ENCODE results near the gene GPM6B.

Gene GPM6B

DNA sequence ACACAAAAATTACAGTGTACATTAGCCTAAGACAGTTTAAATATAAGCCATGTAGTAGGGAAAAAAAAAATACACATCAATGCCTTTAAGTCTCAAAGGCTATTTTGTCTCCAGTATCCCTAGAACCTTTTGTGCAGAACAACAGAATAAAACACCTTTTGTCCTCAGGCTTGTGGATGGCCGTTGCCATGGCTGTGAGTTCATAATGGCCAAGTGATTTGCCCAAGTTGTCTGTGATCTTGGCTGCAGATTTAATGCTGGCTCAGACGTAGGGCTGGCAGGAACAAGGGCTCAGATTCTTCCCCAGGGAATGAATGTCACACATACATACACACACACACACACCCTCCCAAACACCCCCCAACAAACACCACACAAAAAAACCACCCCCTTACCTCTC lies 25.3 kb downstream of the GPM6B start:
- H3K4me3 ChIP-seq (ENCODE audit: control insufficient read depth, low read depth, low read length): no peak overlapping the region
- TF ChIP-seq, protein P1, sequence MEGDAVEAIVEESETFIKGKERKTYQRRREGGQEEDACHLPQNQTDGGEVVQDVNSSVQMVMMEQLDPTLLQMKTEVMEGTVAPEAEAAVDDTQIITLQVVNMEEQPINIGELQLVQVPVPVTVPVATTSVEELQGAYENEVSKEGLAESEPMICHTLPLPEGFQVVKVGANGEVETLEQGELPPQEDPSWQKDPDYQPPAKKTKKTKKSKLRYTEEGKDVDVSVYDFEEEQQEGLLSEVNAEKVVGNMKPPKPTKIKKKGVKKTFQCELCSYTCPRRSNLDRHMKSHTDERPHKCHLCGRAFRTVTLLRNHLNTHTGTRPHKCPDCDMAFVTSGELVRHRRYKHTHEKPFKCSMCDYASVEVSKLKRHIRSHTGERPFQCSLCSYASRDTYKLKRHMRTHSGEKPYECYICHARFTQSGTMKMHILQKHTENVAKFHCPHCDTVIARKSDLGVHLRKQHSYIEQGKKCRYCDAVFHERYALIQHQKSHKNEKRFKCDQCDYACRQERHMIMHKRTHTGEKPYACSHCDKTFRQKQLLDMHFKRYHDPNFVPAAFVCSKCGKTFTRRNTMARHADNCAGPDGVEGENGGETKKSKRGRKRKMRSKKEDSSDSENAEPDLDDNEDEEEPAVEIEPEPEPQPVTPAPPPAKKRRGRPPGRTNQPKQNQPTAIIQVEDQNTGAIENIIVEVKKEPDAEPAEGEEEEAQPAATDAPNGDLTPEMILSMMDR (conservative IDR thresholded peaks at IDR 0.05; ENCODE audit: control insufficient read depth, insufficient read depth, low read depth, low read length): no peak
- DNase-seq (ENCODE audit: low read depth): peak; percentile 38

DNA sequence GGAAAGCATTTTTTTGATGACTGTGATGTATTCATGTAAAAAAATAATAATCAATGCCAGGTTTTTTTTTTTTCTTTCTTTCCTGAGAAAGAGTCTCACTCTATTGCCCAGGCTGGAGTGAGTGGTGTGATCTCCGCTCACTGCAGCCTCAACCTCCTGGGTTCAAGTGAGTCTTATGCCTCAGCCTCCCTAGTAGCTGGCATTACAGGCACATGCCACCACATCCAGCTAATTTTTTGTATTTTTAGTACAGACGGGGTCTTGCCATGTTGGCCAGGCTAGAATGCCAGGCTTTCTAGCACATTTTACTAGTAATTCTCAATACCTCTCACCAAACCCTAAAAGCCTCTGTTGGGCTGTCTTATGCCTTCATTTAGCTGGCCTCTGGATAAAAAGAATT lies 25.7 kb downstream of the GPM6B start:
- TF ChIP-seq, protein P1 (conservative IDR thresholded peaks at IDR 0.05; ENCODE audit: control insufficient read depth, insufficient read depth, low read depth, low read length): no peak
- no peak overlapping the region for H3K4me3 ChIP-seq (ENCODE audit: control insufficient read depth, low read depth, low read length)
- no peak for DNase-seq (ENCODE audit: low read depth)

DNA sequence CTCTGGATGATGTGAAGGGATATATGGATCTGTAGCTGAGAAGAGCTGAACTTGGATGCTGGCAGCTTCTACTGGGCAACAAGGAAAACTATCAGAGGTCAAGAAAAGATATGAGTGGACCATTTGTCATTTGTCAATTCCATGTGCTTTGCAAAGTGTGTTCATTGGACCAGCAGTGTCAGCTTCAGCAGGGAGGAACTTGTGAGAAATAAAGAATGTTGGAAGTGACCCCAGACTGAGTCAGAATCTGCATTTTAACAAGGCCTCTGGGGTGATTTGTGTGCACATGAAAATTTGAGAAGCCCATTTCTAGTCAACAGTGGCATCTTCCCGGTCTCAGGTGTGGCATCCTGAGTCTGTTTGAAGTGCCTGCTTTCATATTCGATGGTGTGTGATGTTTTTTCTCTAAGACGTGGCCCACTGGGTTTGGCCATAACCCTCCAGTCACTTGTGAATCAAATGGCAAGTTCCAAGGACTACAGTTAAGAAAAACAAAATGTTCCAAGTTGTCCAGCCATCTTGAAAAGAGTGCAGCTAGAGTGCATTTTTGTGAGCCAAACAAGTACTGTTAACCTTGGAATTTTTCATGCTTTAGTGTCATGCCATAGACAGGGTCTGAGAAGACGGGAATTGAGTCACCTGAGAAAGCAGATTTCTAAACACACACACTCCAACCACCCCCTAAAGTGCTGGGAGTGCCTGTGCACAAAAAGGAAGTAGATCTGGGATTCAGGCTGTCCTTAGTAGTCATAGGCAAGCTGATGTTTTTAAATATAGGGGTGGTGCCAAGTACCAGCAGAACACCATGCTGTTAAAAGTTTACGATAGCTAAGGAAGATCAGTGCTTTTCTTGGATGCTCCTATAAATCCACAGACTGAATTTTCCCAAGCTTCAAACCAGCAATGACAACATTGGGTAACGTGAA lies 26.4 kb downstream of the GPM6B start:
- H3K4me3 ChIP-seq (ENCODE audit: control insufficient read depth, low read depth, low read length): no peak overlapping the region
- TF ChIP-seq, protein P1 (conservative IDR thresholded peaks at IDR 0.05; ENCODE audit: control insufficient read depth, insufficient read depth, low read depth, low read length): no peak
- DNase-seq (ENCODE audit: low read depth): peak; percentile 77

DNA sequence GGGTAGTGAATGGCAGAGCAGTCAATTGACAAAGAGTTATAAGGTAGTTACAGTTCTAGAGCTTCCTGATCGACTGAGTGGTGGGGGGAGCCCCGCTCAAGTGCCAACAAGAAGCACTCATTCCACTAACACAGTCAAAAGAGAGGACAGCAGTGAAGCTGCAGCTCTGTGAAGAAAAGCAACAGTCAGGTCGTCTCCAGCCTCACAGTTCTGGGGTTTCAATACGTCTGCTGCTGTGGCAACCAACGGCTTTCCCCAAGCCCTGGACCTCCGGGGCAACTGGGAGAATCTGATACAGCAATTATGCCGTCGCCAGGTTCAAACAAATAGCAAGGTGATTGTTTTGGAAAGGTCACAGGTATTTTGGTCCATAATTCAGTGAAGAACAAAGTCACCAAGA lies 30.8 kb downstream of the GPM6B start:
- TF ChIP-seq, protein P1 (conservative IDR thresholded peaks at IDR 0.05; ENCODE audit: control insufficient read depth, insufficient read depth, low read depth, low read length): no peak
- no peak for DNase-seq (ENCODE audit: low read depth)
- H3K4me3 ChIP-seq (ENCODE audit: control insufficient read depth, low read depth, low read length): no peak overlapping the region

DNA sequence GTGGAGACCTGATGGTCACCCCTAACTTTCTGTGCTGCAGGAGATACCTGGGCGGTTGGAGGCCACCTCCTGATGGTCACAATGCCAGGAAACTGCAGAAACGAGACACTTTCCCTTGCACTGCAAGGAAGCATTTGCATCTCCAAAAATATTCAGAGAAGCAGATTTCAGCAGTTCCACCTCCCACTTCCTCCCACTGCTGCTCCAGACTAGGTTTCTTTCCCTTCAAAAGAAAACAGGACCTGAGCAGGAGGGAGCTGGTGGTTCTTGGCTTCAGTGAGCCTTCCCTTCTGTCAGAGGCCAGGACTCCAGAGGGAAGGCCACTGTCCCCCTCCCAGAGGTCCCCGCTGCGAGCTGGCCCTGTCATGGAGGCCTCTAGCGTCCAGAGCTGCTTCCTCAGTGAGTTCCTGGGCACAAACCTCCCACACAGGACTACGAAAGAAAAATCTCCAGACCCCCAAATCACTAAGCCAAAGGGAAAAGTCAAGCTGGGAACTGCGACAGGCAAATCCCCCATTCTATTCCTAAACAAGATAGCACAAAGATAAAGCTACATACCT lies 35.9 kb downstream of the GPM6B start:
- TF ChIP-seq, protein P1 (conservative IDR thresholded peaks at IDR 0.05; ENCODE audit: control insufficient read depth, insufficient read depth, low read depth, low read length): no peak
- DNase-seq (ENCODE audit: low read depth): no peak
- H3K4me3 ChIP-seq (ENCODE audit: control insufficient read depth, low read depth, low read length): no peak overlapping the region

DNA sequence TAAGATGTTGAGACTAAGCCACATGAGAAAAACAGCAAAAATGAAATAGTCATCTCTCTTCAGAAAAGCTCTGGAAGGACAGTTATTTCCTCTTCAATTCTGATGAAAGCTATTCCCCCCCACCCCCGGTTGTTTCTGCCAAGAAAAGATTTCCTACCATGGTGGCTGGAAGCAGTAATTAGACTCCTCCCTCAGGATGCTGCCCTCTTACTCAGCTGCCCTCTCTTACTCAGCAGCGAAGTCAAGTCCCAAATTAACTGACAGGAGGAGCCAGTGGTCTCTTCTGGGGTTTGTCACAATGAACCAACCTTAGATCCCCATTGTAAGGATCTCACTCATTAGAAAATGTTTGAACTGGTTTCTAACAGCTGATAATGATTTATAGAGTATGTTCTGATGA lies 38.0 kb downstream of the GPM6B start:
- TF ChIP-seq, protein P1 (conservative IDR thresholded peaks at IDR 0.05; ENCODE audit: control insufficient read depth, insufficient read depth, low read depth, low read length): no peak
- DNase-seq (ENCODE audit: low read depth): peak; percentile 80
- no peak overlapping the region for H3K4me3 ChIP-seq (ENCODE audit: control insufficient read depth, low read depth, low read length)

Measured in fibroblast of mammary gland (primary cell).